SK-N-SH (cell line): ENCODE data around the gene PARD3B. TPM values are rescaled to one million over a fixed set of nuclear protein-coding genes. Genes with fewer than 3 reads are reported as not detected.

Experiments used
- CTCF ChIA-PET: fragments of 300-600, 350-600 bp; formaldehyde crosslinking; extraction: SDS; loops from one replicate; lab custom pipeline; 2021; lab: Yijun Ruan, JAX
- POLR2A ChIA-PET: fragments of 350-600 bp; sonication (Branson Sonifier 250); formaldehyde crosslinking; extraction: SDS; loops from one replicate; lab custom pipeline; 2020; ENCODE audit warnings: antibody characterized with exemption, inconsistent platforms; lab: Yijun Ruan, JAX
- DNase-seq: peaks from one replicate; pipeline ENCODE4 v3.0.0; 2012
- H2AFZ ChIP-seq: fragments of 200-600 bp; sonication (generic); 2 replicates; pipeline ENCODE4 v1.8.1; 2016; ENCODE audit warnings: antibody characterized with exemption, mild to moderate bottlenecking, low read depth
- H3F3A ChIP-seq: fragments of 200-600 bp; sonication (generic); replicated peaks from 2 replicates; pipeline ENCODE3; 2016; ENCODE audit warnings: antibody characterized with exemption, mild to moderate bottlenecking; ENCODE audit not compliant: insufficient read depth
- H3K27ac ChIP-seq, 2 experiments: fragments of 200-500 bp in 1 of 2; fragments of 200-600 bp in 1 of 2; sonication (Bioruptor generic) in 1 of 2; sonication (generic), shearing (Covaris generic) in 1 of 2; 2 replicates each; pipeline versions ENCODE4 v1.5.1 to v1.6.1; 2014 to 2016; ENCODE audit warnings: low read depth in 2 of 2, inconsistent platforms in 1 of 2, low read length in 1 of 2, mild to moderate bottlenecking in 1 of 2, mixed read lengths in 1 of 2
- H3K27me3 ChIP-seq: fragments of 200-600 bp; sonication (generic), shearing (Covaris generic); 2 replicates; pipeline ENCODE4 v1.6.1; 2016; ENCODE audit warnings: mixed run types; ENCODE audit not compliant: insufficient read depth
- H3K36me3 ChIP-seq, 2 experiments: fragments of 200-500 bp in 1 of 2; fragments of 200-600 bp in 1 of 2; sonication (Bioruptor generic) in 1 of 2; sonication (generic) in 1 of 2; replicated peaks in 1 of 2; 2 replicates each; pipeline versions ENCODE3 to v1.5.1; 2014 to 2016; ENCODE audit warnings: low read length in 1 of 2, mild to moderate bottlenecking in 1 of 2; ENCODE audit not compliant: insufficient read depth in 2 of 2, control insufficient read depth in 1 of 2
- H3K4me1 ChIP-seq, 2 experiments: fragments of 200-500 bp in 1 of 2; fragments of 200-600 bp in 1 of 2; sonication (Bioruptor generic) in 1 of 2; sonication (generic), shearing (Covaris generic) in 1 of 2; 2 replicates each; pipeline versions ENCODE4 v1.5.1 to v1.6.1; 2014 to 2016; ENCODE audit warnings: low read depth in 1 of 2, low read length in 1 of 2, mixed run types in 1 of 2; ENCODE audit not compliant: insufficient read depth in 2 of 2, control insufficient read depth in 1 of 2
- H3K4me2 ChIP-seq: fragments of 200-600 bp; sonication (generic), shearing (Covaris generic); 2 replicates; pipeline ENCODE4 v1.6.1; 2017; ENCODE audit warnings: mixed run types
- H3K4me3 ChIP-seq, 2 experiments: fragments of 200-500 bp in 1 of 2; fragments of 200-600 bp in 1 of 2; sonication (Bioruptor generic) in 1 of 2; sonication (generic), shearing (Covaris generic) in 1 of 2; 2 replicates each; pipeline versions ENCODE4 v1.5.1 to v1.8.1; 2014 to 2016; ENCODE audit warnings: low read depth in 2 of 2, inconsistent platforms in 1 of 2, low read length in 1 of 2, mild to moderate bottlenecking in 1 of 2, mixed read lengths in 1 of 2, moderate library complexity in 1 of 2
- H3K79me2 ChIP-seq: fragments of 200-600 bp; sonication (generic); 2 replicates; pipeline ENCODE4 v1.8.1; 2017; ENCODE audit warnings: mild to moderate bottlenecking; ENCODE audit not compliant: insufficient read depth
- H3K9ac ChIP-seq: fragments of 200-600 bp; sonication (generic); 2 replicates; pipeline ENCODE4 v1.6.1; 2017; ENCODE audit warnings: mixed run types
- H3K9me2 ChIP-seq: fragments of 200-600 bp; sonication (generic); 2 replicates; pipeline ENCODE4 v1.6.1; 2017; ENCODE audit warnings: mixed run types
- H3K9me3 ChIP-seq: fragments of 200-600 bp; sonication (generic); 2 replicates; pipeline ENCODE4 v1.6.1; 2017; ENCODE audit warnings: mixed run types, mild to moderate bottlenecking, moderate library complexity
- H4K20me1 ChIP-seq: fragments of 200-600 bp; sonication (generic); 2 replicates; pipeline ENCODE4 v1.6.1; 2017; ENCODE audit warnings: mild to moderate bottlenecking, mixed run types; ENCODE audit not compliant: insufficient read depth
- CHD2 ChIP-seq: fragments of 150-350 bp; IDR thresholded peaks from 2 replicates; pipeline ENCODE4 v1.6.1; 2018; ENCODE audit warnings: low read length; ENCODE audit not compliant: partially characterized antibody
- EZH2phosphoT487 ChIP-seq: fragments of 200-600 bp; sonication (generic); IDR thresholded peaks from 2 replicates; pipeline ENCODE4 v1.6.1; 2017; ENCODE audit warnings: low read depth, mixed run types, mild to moderate bottlenecking, antibody characterized with exemption, moderate library complexity, borderline replicate concordance
- FOSL2 ChIP-seq: IDR thresholded peaks from 2 replicates; pipeline ENCODE4 v1.4.0; 2012; ENCODE audit warnings: low read depth, mild to moderate bottlenecking, moderate library complexity, borderline replicate concordance
- FOXJ3 ChIP-seq: sonication (generic); formaldehyde crosslinking; IDR thresholded peaks from 2 replicates; pipeline ENCODE4 v1.5.1; 2020; ENCODE audit warnings: mild to moderate bottlenecking, missing genetic modification reagents
- JUND ChIP-seq: IDR thresholded peaks from 2 replicates; pipeline ENCODE4 v1.4.0; 2012
- MAX ChIP-seq: IDR thresholded peaks from 2 replicates; pipeline ENCODE4 v1.4.0; 2012; ENCODE audit warnings: low read depth
- MXI1 ChIP-seq: IDR thresholded peaks from 2 replicates; pipeline ENCODE4 v1.6.1; 2012; ENCODE audit warnings: mild to moderate bottlenecking, low read depth, low read length, improper control_type of control experiment
- NFIC ChIP-seq: IDR thresholded peaks from 2 replicates; pipeline ENCODE4 v1.4.0; 2012; ENCODE audit warnings: borderline replicate concordance
- PBX3 ChIP-seq: IDR thresholded peaks from 2 replicates; pipeline ENCODE4; 2012
- SIN3A ChIP-seq: IDR thresholded peaks from 2 replicates; pipeline ENCODE4 v1.6.1; 2012; ENCODE audit warnings: low read depth, mild to moderate bottlenecking, low read length, moderate library complexity, borderline replicate concordance
- USF1 ChIP-seq: IDR thresholded peaks from 2 replicates; pipeline ENCODE4 v1.4.0; 2012; ENCODE audit warnings: low read depth, borderline replicate concordance
- USF2 ChIP-seq: fragments of 150-350 bp; IDR thresholded peaks from 2 replicates; pipeline ENCODE4 v1.6.1; 2017; ENCODE audit warnings: antibody characterized with exemption, low read length, low read depth, borderline replicate concordance
- ZBTB33 ChIP-seq: IDR thresholded peaks from 2 replicates; pipeline ENCODE4 v1.4.0; 2012; ENCODE audit warnings: low read depth, borderline replicate concordance
- WGBS: methylation state at CpG from one replicate; pipeline ENCODE4 v1.1.6; 2017; ENCODE audit warnings: low lambda C conversion rate; 5-methylcytosine and 5-hydroxymethylcytosine counted together
- polyA plus RNA-seq, 3 experiments: library from polyadenylated mRNA; depleted of rRNA; stranded (reverse); fragments of >200 nt; gene quantifications; 2 replicates each; pipeline ENCODE4 v1.2.3, GENCODE V29; 2012

PARD3B gene
- polyA plus RNA-seq, 1 of the 3 experiments (the other 2 are of a cell fraction): 0.87 TPM

GRCh38 chr2:204989877-204990276 lies 444.6 kb downstream of the PARD3B start (continued):
- TF ChIP-seq FOXJ3 (CRISPR knock-in tag) (no peak), SIN3A (no peak), CHD2 (no peak), MAX (no peak), PBX3 (no peak)
- TF ChIP-seq, all 33 proteins: peak for 0

- no peaks in the 10 kb centered on the region for H3K9me2 ChIP-seq
- CTCF ChIA-PET: interaction anchor here (1.0 kb wide), 1 partner anchor 31 kb away, joined by 3 read pairs; no protein-coding TSS in a partner anchor
- no peak for DNase-seq
Measured at GRCh38 chr2:205001300-205001966, 456.2 kb downstream of the PARD3B start.

More at GRCh38 chr2:205001300-205001966, 456.2 kb downstream of the PARD3B start:
- no peaks in the 10 kb centered on the region for H3F3A ChIP-seq
- H3K4me2 ChIP-seq: no peak overlapping the region
- H3K36me3 ChIP-seq: no peaks in the 10 kb centered on the region
- H3K27me3 ChIP-seq: no peaks in the 10 kb centered on the region
- H2AFZ ChIP-seq: no peak overlapping the region
- no peaks in the 10 kb centered on the region for H3K9me3 ChIP-seq
- no peak overlapping the region for H3K27ac ChIP-seq
- 90% methylated on average over 8 of the region's 8 CpGs for WGBS
- no peak overlapping the region for H3K9ac ChIP-seq
- no peak overlapping the region for H3K4me3 ChIP-seq
- no peaks in the 10 kb centered on the region for H3K79me2 ChIP-seq
- H4K20me1 ChIP-seq: no peaks in the 10 kb centered on the region
- POLR2A ChIA-PET: no interaction called here
- no peaks in the 10 kb centered on the region for H3K4me1 ChIP-seq
- no peak for TF ChIP-seq JUND
- TF ChIP-seq USF1: no peak
- no peak for TF ChIP-seq USF2
- TF ChIP-seq FOSL2: no peak
- no peak for TF ChIP-seq NFIC
- no peak for TF ChIP-seq MXI1
- no peak for TF ChIP-seq ZBTB33
- TF ChIP-seq EZH2phosphoT487: no peak
